Measurements from ENCODE around the gene AUTS2. TPM values are rescaled to one million over a fixed set of nuclear protein-coding genes. Genes with fewer than 3 reads are reported as not detected.

The AUTS2 gene
- total RNA-seq, 1 experiment from 2014 or later = 256 TPM

DNA sequence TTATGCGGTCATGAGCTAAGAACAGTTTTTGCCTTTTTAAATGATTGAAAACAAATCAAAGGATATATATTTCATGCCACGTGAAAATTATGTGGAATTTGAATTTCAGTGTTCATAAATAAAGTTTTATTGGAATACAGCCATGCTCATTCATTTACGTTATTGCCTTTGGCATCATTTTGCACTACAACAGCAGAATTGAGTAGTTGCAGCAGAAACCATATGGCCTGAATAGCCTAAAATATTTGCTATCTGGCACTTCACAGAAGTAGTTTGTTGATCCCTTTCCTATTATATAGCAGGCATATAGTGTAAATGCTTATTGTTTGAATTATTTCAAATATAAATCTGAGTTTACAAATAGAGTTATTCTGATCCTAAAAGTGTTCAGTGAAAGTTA lies 59.7 kb downstream of the AUTS2 start:
- H2AFZ ChIP-seq (ENCODE audit: low read length) = no peak overlapping the region

More for the DNA sequence above, 59.7 kb downstream of the AUTS2 start:
- Histone ChIP-seq H3T11ph (ENCODE audit: low read length) (no peak overlapping the region), H2BK20ac (ENCODE audit: low read depth, low read length, poor library complexity, severe bottlenecking) (no peak overlapping the region), H3K27me3 (ENCODE audit: insufficient read depth, low read length) (no peaks in the 10 kb centered on the region), H2BK12ac (ENCODE audit: insufficient read length, low read depth, low read length) (no peak overlapping the region), H3K9ac (ENCODE audit: extremely low read depth, insufficient read length, low read length) (no peak overlapping the region), H4K8ac (replicated peaks; ENCODE audit: insufficient read length, low read depth, low read length) (no peak overlapping the region), H2AK5ac (ENCODE audit: insufficient read length, low read length) (no peak overlapping the region), H3K18ac (ENCODE audit: insufficient read length, low read depth, low read length) (no peak overlapping the region), H3K4ac (ENCODE audit: low read depth, low read length) (no peak overlapping the region), H3K56ac (ENCODE audit: insufficient read length, low read depth, low read length) (no peak overlapping the region), H3K9me3 (ENCODE audit: control insufficient read depth, low read depth, low read length) (no peaks in the 10 kb centered on the region), H3K79me1 (ENCODE audit: insufficient read depth, low read depth, low read length, poor library complexity, severe bottlenecking) (no peaks in the 10 kb centered on the region), H3K4me2 (ENCODE audit: insufficient read depth, insufficient read length, low read length) (no peak overlapping the region), H4K20me1 (ENCODE audit: control insufficient read depth, insufficient read depth, insufficient read length) (no peaks in the 10 kb centered on the region), H3K23me2 (ENCODE audit: insufficient read length, low read depth, low read length, poor library complexity, severe bottlenecking) (no peaks in the 10 kb centered on the region), H4K91ac (ENCODE audit: insufficient read length, low read depth, low read length) (no peak overlapping the region), H2BK15ac (ENCODE audit: low read depth, low read length) (no peak overlapping the region), H3K23ac (ENCODE audit: insufficient read length, low read depth, low read length) (no peak overlapping the region), H3K14ac (ENCODE audit: insufficient read depth, low read length) (no peak overlapping the region), H4K5ac (ENCODE audit: insufficient read length, low read depth, low read length) (no peak overlapping the region), H3K79me2 (ENCODE audit: insufficient read depth, low read length) (no peaks in the 10 kb centered on the region), H2BK120ac (ENCODE audit: low read depth, low read length, poor library complexity, severe bottlenecking) (no peak overlapping the region), H2BK5ac (ENCODE audit: insufficient read length, low read length) (no peak overlapping the region), H3K4me1 (ENCODE audit: insufficient read depth, low read length) (peaks cover 9% of the 10 kb centered on the region), H3K27ac (ENCODE audit: insufficient read length, low read depth, low read length) (no peak overlapping the region)
- Mint-ChIP-seq H3K27me3 (ENCODE audit: low read depth) (peaks cover 11% of the 10 kb centered on the region), H3K4me3 (no peak overlapping the region), H3K9me3 (no peaks in the 10 kb centered on the region), H3K27ac (no peak overlapping the region), H3K36me3 (ENCODE audit: insufficient read depth in 1 of 3, low read depth in 3 of 3) (no peaks in the 10 kb centered on the region), H3K4me1 (peaks cover 42 to 51% of the 10 kb centered on the region in 2 experiments)
- no peak for DNase-seq
- no CpG with 5 or more reads among the region's 3 CpGs for WGBS (ENCODE audit: extremely low coverage, insufficient read length, low lambda C conversion rate)
- TF ChIP-seq CTCF (conservative IDR thresholded peaks at IDR 0.05) = no peak

Data from H9 (cell line).